Hypothalamus (tissue), 51 donors: ENCODE measurements around the gene GMEB2.
"Not testable (repeated sequence)": the region's sequence is repeated elsewhere in the genome, so short reads cannot be mapped to it uniquely, and the experiment has no call there.

Source experiments
- DNase-seq, 51 donors: peaks; one replicate each; lab custom pipeline; 2025; lab: John Stamatoyannopoulos, UW

The GMEB2 gene

DNA sequence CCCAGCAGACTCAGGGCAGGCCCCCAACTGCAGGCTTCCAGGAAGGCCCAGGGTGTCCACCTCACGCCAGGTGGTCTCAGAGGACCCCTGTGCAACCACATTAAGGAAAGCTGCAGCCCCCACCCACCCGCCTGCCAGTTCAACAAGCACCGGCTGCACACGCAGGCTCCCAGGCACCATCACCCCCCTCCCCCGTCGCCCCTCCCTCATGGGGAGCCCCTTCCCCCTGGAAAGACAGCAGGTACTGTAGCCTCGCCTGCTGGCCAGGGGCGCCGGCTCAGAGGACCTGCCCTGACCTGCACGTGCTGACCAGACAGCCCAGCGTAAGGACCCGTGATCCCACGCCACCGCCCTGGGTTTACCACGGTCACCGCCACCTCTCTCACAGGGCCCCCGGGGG is 13.8 kb upstream of the GMEB2 start:
- not testable (repeated sequence) for DNase-seq

DNA sequence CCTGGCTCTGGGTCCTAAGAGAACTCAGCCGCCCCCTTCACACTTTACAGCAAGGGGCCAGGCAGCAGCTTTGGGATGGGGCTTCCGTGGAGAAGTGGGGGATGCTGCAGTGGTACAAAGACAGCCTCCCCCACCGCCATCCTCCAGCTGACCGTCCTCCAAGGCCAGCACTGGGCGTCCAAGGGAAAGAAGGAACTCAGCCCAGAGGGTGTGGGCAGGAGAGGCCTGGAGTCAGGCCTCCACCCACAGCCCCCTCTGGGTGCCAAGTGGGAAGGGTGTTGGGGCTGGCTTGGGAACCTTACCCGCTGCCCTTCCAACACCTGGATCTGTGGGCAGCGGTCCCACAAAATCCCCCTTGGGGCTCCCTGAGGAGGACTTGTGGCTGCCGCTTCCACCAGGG is 13.2 kb upstream of the GMEB2 start:
- no peak for DNase-seq

DNA sequence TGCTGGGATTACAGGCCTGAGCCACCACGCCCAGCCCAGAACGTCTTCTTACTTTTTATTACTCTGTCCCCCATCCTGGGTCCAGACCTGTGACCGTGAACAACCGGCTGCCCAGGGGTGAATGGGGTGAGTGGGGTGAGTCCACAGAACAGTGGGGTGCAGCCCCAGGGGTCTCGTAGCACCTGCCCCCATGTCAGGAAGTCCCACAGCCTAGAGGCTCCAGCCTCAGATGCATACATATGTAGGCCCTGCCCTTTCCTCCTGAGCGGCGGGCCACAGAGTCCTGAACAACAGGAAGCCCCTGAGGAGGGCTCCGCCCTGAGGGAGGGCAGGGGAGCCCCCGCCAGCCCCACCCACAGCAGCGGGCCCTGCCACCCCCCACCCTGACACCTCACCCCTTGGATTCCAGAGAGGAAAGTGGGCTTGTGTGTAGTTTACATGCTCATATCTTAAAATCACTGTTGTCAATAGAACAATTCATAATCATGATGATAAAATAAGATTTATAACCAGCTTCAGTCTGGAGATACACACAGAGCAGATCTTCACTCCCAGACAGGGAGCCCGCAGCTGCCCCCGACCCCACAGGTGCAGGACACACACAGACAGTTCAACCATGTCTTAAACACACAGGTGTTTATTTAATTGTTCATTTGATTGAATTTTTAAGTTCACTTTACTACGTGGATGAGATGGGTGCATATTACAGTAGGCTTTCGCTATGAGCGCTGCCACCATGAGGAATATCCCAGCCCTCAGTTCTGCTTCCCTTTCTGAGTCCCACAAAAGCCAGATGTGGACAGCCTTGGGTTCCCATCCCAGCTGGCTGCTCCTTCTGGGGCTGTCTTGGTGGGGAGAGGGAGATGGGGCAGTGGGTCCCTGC is 12.4 kb upstream of the GMEB2 start:
- no peak for DNase-seq

DNA sequence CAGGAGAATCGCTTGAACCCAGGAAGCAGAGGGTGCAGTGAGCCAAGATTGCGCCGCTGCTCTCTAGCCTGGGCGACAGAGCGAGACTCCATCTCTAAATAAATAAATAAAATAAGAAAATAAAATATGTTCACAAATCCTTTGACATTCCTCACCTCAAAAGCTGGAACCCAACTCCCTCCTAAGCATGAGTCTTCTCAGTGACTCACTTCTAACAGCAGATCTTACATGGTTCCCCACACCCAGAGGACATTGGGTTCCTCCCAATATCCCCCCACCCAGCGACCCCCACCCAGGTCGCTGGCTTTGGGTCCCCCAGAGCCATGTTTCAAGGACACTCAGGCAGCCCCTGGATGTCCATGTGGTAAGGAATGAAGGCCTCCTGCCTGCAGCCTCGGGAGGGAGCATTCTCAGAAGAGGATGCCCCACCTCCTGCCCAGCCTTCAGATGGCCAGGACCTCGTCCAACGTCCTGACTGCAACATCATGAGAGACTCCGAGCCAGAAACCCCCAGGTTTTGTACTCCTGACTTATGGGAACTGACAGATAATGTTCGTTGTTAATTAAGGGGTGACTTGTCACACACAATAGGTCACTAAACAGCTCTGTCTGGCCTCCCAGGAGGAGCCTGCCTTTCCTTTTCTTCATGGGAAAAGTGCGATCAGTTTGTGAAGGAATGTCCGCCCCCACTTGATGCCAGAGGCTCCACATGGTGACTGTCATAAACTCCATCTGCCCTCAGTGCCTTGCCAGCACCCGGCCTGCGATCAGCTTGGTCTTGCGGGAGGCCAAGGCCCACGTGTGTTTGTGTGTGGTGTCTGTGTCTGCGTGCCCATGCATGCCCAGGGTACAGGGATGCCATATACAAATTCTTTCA is 10.1 kb upstream of the GMEB2 start:
- no peak for DNase-seq

DNA sequence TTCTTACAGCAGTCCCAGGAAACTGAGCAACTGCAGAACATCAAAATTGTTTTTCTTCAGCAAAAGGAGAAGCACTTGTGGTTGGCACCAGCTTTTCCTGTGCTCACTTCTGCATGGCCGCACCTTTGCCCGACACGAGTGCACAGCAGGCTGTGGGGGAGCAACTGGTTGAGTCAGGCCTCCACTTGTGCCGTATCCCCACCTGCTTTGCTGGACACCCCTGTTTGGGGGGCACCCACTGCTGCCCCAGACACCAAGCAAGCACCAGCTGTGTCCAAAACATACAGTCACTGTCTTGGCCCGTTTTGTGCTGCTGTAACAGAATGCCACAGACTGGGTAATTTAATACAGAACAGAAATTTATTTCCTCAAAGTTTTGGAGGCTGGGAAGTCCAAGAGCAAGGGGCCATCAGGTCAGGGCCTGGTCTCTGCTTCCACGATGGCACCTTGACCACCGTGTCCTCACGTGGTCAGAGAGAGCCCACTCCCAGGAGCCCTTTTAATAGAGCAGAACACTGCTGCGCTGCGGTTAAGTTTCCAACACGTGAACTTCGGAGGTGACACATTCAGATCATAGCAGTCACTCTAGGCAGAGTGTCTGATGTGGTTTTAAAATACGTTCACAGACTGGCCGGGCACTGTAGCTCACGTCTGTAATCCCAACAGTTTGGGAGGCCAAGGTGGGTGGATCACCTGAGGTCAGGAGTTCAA is 8.7 kb upstream of the GMEB2 start:
- DNase-seq: peak in 1 of 51 donors; percentile 11

DNA sequence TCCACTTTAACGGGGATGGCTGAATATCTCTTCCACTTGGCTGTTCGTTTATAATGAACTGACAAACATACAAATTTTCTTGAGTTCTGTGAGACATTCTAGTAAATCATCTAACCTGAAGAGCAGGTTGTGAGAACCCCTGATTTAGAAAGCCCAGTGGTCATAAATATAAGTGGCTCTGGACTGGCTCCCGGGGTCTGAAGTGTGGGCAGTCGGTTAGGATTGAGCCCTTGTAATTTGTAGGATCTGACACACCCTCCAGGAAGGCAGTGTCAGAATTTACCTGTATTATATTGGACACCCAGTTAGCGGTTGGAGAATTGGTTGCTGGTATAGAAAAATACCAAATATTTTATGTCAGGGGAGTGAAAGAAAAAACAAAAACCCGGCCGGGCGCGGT is 6.8 kb upstream of the GMEB2 start:
- no peak for DNase-seq

DNA sequence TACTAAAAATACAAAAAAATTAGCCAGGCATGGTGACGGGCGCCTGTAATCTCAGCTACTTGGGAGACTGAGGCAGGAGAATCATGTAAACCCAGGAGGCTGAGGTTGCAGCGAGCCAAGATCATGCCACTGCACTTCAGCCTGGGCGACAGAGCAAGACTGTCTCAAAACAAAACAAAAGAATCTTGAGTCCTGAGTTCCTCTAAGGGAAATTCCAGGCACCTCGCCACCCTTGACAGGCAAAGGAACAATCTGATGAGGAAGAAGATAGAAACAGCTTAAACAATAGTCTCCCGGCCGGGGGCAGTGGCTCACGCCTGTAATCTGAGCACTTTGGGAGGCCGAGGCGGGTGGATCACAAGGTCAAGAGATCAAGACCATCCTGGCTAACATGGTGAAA is 4.5 kb upstream of the GMEB2 start:
- peak in 1 of 51 donors; percentile 5 for DNase-seq

DNA sequence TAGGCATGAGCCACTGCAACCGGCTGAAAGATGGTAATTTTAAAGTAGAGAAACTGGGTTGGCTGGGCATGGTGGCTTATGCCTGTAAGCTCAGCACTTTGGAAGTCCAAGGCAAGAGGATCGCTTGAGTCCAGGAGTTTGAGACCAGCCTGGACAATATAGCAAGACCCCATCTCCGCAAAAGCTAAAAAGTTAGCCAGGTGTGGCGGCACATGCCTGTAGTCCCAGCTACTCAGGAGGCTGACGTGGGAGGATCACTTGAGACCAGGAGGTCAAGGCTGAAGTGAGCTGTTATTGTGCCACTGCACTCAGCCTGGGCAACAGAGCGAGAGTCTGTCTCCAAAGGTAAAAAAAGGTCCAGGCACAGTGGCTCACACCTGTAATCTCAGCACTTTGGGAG is 4.1 kb upstream of the GMEB2 start:
- not testable (repeated sequence) for DNase-seq

DNA sequence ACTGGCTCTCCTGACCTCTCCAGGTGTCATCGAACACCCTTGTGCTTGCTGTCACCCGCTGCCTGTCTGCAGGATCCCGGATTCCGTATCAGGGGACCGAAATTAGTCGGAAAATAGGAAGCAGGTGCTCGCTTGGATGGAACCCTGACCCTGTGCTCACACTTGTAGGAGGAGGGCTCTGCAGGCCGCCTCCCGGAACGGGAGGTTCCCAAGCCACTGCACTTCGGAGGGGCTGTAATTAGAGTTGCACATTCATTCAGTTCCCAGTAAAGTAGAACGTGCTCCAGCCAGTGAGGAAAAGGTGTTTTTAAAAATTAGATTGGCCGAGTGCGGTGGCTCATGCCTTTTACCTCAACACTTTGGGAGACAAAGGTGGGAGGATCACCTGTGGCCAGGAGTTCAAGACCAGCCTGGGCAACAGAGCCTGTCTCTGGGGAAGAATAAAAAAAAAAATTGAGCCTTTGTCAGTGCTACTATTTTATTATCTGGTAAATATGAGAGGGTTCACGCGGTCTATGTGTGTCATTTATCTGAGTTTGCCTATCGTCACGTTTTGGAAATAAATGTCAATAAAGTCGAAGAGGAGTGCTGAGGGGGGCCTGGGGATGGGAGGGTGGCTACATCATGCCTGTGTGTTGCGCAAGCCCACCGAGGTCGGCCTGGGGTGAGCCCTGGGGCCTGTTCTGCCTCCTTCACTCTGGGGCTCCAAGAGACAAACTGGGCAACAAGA is 1.5 kb upstream of the GMEB2 start:
- peak in 11 of 51 donors; percentile 7 to 34 (median 22) for DNase-seq

DNA sequence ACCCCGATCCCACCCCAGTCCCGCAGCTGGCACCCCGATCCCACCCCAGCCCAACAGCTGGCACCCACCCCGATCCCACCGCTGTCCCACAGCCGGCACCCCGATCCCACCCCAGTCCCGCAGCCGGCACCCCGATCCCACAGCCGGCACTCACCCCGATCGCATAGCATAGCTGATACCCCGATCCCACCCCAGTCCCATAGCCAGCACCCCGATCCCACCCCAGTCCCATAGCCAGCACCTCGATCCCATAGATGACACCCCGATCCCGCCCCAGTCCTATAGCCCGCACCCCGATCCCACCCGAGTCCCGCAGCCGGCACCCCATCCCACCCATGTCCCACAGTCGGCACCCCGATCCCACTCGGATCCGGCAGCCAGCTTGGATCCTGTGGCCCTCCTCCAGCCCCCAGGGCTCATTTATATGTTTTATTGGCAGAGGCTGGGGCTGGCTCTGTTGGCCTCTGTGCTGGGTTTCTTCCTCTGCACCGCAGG is 897 bp upstream of the GMEB2 start:
- no peak for DNase-seq

DNA sequence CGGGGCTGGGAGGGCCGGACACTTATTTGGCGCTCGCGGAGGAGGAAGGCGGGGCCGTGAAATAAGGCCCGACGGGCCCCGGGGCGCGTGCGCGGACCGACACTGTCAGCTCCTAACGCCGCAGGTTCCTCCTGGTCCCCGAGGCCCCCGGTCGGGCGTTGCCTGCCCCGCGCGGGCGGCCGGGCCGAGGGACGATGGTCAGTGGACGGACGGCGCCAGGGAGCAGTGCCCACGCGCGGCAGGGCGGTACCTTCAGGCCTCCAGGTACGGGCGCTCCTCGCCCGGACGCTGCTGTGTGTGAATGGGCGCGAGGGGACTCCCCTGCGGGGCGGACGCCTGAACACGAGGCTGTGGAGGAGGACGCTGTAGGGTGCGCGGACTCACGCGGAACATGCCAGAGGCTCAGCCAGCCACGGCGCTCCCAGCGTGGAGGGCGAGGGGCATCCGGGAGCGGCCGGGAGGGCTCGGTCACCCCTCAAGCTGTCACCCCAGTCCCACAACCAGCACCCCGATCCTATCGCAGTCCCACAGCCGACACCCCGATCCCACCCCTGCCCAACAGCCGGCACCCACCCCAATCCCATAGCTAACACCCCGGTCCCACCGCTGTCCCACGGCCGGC is 339 bp upstream of the GMEB2 start:
- DNase-seq: peak; percentile 53 to 93 (median 85)

DNA sequence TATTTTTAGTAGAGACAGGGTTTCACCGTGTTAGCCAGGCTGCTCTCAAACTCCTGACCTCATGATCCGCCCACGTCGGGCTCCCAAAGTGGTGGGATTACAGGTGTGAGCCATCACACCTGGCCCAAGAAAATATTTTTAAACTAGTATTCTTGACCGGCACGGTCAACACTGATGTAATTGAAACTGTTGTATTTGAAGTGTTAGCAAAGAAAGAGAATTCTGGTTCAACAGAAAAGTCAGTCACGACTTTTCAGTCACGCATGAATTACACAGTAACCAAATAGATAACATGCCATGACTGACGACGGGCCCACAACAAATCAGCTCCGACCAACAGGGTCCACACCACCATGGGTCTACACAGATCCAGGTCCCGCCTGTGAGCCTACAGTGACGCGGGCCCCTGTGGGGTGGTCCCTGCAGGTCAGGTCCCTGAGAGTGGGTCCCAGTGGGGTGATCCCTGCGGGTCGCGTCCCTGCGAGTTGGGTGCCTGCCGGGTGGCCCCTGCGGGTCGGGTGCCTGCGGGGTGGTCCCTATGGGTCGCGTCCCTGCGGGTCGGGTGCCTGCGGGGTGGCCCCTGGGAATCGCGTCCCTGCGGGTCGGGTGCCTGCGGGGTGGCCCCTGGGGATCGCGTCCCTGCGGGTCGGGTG is 1.0 kb downstream of the GMEB2 start:
- DNase-seq: peak in 5 of 51 donors; percentile 16 to 42 (median 27)

DNA sequence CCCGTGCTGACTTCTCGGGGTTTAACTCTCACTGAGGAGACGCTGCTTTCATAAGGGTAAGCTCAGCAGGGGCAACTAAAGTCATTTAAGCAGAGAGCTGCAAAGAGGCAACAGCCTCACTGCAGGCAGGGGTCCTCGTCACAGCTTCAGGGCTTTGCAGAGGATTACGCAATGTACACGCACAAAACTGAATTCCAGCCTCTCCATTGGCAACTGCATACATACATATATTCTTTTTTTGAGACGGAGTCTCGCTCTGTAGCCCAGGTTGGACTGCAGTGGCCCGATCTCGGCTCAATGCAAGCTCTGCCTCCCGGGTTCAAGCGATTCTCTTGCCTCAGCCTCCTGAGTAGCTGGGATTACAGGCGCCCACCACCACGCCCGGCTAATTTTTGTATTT is 2.4 kb downstream of the GMEB2 start:
- DNase-seq: no peak

DNA sequence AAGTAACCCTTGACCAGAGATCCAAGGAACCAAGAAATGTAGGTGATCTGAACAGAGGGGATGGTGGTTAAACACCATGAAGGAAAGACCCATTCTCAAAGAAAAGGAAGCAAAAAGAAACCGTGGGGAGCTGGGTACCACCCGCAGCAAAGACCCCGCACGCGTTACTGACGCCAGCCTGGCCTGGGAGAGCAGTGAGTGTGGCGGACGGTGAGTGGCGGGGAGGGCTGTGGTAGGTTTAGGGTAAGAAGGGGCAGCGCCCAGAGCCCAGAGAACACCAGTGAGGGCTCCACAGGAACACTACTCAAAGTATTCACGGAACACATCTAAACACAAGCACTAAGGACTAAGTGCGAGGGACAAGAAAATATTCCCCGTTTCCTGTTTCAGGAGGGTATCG is 4.2 kb downstream of the GMEB2 start:
- no peak for DNase-seq

DNA sequence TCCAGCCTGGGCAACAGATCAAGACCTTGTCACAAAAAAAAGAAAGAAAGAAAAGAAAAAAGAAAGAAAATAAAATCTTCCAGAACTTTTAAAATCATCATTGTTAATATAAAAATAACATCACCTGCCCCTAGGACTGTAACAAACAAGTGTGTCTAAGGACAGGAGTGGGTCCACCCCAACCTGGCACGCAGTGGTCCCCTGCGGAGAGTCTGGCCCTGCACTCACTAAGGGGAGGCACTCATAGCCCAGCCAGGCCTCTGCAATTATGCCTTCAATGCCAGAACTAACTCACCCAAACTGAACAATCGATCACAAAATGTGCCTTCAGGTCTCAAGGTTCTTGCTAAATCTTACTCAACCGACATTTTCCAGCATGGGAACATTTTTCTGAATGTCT is 4.8 kb downstream of the GMEB2 start:
- no peak for DNase-seq

DNA sequence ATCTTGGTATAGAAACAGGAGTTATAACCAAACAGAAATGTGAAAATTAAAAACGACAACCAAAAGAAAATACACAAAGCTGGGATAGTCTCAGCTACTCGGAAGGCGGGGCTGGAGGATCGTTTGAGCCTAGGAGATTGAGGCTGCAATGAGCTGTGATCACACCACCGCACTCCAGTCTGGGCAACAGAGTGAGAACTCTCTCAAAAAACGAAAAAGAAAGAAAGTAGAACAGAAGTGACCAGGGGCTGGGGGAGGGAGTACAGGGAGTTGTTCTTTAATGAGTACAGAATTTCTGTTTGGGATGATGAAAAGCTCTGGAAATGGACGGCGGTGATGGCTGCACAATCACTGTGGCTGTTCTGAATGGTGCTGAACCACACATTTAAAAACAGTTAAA is 5.9 kb downstream of the GMEB2 start:
- DNase-seq: no peak

DNA sequence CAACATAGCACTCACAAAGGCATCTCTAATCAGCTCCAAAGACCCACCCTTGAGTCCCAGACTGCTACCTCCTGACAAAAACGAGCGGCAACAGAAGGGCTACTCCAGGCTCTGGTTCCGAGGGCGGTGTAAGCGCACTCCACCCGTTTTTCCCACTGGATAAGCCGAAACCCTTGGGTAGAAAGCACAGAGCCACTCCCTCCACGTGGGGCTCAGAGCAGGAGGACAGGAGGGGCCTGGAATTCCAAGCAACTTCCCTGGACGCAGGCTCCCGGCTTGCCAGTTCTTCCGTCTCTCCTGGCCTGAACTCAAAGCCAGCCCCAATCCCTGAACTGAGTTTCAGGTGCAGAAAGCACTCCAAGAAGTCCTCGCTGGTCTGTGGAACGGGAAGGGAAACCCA is 7.4 kb downstream of the GMEB2 start:
- no peak for DNase-seq

DNA sequence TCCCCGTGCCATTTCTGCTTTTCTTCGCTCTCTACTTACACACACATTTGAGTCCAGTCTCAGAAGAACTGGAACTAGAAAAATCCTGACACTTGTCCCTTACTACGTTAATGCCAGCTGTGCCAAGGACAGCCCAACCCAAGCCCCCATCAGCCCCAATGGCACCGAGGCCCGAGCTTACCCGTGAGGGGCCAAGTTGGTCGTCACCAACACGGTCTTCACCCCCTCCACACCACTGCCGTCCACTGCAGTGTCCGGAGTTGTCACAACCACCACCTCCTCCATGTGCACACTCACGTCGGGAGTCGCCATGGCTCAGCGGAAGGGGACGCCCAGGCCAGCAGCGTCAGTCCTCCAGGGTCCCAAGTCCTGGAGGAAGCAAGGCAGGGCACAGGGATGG is 7.8 kb downstream of the GMEB2 start:
- DNase-seq: no peak

DNA sequence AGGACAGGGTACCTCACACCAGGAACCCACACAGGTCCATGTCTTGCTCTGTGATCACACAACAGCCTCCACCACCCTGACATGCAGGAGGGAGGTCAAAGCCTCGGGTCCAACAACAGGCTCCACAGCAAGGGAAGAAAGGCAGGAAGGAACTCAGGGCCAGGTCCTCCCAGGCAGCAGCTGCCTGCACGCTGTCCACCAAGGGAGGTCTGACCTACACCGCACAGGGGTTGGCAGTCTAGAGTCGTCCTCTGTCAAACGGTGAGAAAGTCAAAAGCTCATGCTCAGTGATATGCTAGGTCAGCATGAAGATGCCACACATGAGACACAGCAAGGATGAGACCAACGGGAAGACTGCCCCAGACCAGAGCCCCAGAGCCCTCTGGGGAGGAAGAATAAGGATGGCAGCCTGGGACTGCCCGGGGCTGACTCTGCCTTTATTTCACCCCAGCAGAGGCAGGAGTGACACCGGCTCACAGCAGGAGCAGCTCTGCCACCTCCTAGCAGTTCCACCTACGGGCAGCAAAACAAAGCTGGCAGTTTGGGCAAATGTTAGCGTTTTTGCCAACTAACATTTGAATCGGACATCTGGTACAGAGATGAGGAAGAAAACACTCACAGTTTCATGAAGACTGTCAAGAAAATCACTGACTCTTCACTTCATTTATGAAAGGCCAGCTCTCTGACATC is 8.5 kb downstream of the GMEB2 start:
- DNase-seq: no peak
